Left forelimb (tissue), 1 donor: Measurements from ENCODE around the gene PPP1R13B.
"Not testable (repeated sequence)": the region's sequence is repeated elsewhere in the genome, so short reads cannot be mapped to it uniquely, and the experiment has no call there.

Experiments used
- DNase-seq: peaks from one replicate; pipeline ENCODE4 v3.0.0-alpha.2; 2018; ENCODE audit warnings: low spot score

Gene PPP1R13B

GRCh38 chr14:103858063-103858781 is 10.8 kb upstream of the PPP1R13B start:
- DNase-seq = no peak

DNA sequence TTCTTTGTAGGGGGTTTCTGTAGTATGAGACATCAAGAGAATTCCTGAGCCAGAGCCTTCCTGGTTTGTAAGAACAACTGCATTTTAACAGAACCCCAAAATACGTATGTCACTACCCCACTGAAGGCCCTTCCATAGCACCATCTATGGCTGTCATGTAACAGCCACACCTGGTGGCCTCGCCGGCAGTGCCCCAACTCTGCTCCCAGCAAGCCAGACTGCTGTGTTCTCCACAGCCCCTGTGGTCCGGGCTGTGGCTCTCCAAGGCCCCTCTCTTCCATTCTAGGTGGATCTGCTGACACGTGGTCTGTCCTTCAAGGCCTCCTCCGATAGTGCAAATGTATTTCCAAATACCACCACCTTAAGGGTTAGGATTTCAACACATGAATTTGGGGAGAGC is 9.9 kb upstream of the PPP1R13B start:
- DNase-seq = no peak

GRCh38 chr14:103856607-103857006 is 9.2 kb upstream of the PPP1R13B start:
- no peak for DNase-seq

- DNase-seq = no peak
Measured at GRCh38 chr14:103856105-103856504, 8.7 kb upstream of the PPP1R13B start.

- no peak for DNase-seq
Measured at GRCh38 chr14:103855734-103856095, 8.3 kb upstream of the PPP1R13B start.

- DNase-seq = no peak
Measured at GRCh38 chr14:103854822-103855733, 7.7 kb upstream of the PPP1R13B start.

- no peak for DNase-seq
Measured at GRCh38 chr14:103854017-103854808, 6.8 kb upstream of the PPP1R13B start.

DNA sequence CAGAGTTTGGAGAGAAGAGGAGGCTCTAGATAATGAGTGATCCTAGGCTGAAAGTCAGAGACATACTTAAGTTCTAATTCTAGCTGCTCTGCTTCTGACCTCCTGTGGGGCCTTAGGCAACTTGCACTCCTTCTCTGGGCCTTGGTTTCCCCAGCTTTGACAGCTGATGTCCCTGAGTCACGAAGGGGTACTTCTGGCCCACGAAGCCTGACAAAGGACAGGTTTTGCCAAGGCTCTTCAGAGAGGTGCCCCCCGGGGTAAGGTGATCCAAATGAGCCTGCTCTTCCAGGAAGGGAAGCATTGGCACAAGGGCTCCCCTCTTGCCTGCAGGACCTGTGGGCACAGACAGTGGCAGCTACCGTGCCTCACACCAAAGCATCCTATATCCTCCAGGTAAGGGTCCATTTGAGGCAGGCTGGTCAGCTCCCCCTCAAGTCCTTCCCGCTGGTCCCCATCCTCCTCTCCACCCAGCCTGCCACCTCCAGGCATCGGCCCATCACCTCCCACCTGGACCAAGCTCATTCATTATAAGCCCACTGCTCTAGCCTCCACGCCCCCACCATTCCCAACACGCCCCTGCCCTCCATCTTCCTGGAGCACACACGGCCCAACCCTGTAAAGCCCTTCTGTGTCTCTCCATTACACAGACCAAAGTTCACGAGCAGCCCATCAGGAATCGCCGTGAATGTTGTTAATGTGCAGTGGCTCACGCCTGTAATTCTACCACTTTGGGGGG is 1.9 kb upstream of the PPP1R13B start:
- DNase-seq = no peak

DNA sequence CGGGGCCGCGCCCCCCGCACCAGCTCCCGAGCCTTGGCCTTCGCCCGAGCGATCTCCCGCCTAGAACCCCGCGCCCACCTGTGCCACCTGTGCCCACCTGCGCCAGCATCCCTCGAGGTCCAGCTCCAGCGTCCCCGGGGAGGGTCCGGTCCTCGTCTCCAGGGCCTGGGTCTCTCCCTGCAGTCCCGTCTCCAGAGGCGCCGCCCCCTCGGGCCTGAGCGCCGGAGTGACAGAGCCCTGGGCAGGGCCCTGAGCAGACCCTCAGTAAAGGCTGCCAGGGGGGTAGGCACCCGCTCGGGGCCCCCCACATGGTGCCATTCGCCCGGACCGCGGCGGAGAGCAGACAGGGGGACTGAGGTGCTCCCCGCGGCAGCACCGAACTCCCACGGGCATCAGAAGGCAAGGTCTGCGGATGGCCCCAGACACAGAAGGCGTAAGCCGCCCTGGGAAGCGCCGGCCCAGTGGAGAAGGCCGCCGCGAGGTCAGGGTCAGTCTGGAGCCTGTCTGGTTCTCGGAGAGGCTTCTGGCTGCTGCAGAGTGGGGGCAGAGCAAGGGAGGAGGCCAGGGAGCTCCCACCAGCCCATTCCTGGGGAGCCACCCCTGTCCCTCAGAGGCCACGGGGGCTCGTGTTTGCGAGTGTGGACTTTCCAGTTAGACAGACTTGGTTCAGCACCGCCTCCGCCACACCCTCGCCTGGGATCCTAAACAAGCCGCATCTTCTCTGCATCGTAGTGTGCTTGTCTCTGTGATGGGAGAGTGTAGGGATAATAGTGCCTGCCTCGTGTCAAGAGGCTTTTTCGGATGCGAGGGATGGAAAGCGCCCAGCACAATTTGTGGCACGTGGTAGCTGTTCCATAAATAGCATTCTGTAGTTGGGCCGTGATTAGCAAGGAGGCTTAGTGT is 1.1 kb upstream of the PPP1R13B start:
- no peak for DNase-seq

- DNase-seq = no peak
Measured at GRCh38 chr14:103846543-103847450, 578 bp downstream of the PPP1R13B start.

DNA sequence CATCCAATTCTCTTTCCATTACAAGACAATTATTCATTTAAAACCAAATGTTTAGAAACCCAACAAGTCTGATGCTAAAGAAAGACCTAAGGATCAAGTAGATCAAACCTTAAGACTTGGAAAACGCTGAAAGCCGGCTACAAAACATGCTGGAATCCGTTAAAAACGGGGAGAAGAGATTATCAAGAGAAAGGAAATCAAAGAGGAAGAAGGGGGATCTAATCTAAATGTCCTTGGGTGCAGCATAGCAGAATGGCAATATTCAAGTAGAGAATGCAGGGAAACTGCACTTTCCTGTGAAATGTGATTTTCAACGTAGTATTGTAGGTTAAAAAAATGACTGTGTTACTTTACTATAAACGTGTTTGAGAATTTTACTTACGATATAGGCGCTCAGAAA is 1.3 kb downstream of the PPP1R13B start:
- no peak for DNase-seq

GRCh38 chr14:103845327-103845726 is 2.0 kb downstream of the PPP1R13B start:
- no peak for DNase-seq

DNA sequence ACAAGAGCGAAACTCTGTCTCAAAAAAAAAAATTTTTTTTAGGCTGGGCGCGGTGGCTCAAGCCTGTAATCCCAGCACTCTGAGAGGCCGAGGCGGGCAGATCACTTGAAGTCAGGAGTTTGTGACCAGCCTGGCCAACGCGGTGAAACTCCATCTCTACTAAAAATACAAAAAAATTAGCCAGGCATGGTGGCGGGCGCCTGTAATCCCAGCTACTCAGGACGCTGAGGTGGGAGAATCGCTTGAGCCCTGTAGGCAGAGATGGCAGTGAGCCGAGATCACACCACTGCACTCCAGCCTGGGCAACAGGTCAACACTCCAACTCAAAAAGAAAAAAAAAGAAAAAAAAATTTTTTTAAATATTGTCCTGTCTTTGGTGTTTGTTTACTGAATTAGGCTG is 6.1 kb downstream of the PPP1R13B start:
- DNase-seq = not testable (repeated sequence)

DNA sequence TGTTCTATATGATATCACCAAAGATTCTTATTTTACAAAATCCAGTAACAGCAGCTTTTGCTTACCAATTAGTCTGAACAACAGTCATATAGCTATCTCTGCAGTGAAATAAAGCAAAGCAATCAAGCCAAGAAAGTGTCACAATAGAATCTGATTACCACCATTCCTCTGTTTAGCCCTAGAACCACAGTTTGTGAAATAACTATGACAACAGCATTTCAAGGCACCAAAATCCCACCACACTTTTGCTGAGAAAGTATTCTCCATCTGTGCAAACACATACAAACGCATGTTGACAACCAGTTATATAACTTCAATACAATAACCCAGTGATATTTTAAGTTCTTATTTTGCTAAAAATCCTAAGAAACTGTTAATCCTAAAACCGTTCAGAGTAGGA is 7.4 kb downstream of the PPP1R13B start:
- no peak for DNase-seq

DNA sequence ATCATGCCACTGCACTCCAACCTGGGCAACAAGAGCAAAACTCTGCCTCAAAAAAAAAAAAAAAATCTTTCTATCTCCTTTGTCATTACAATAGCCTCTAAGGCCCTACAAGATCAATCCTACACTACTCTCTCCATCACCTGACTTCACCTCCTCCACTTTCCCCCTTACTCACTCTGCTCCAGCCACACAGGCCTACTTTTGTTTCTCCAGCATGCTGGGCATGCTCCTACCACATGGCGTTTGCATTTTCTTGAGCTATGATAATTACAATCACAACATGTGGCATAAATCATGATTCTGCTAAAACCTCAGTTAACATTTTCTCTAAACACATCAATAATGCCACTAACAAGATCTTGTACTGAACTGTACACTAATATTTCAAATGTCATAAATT is 7.8 kb downstream of the PPP1R13B start:
- no peak for DNase-seq

DNA sequence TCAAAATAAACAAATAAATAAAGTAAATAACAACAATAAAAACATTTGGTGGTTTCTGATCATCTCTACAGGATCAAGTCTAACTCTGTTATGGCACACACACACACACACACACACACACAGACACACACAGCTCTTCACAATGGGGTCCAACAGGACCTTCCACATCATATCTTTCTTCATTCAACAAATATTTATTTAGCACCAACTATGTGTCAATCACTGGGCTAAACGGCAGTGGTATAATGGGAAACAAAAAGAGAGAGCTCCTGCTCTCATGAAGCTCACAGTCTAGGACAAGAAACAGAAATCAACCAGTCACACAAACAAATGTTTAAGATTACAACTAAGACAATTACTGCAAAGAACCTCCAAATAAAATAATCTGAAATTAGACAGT is 9.3 kb downstream of the PPP1R13B start:
- no peak for DNase-seq

DNA sequence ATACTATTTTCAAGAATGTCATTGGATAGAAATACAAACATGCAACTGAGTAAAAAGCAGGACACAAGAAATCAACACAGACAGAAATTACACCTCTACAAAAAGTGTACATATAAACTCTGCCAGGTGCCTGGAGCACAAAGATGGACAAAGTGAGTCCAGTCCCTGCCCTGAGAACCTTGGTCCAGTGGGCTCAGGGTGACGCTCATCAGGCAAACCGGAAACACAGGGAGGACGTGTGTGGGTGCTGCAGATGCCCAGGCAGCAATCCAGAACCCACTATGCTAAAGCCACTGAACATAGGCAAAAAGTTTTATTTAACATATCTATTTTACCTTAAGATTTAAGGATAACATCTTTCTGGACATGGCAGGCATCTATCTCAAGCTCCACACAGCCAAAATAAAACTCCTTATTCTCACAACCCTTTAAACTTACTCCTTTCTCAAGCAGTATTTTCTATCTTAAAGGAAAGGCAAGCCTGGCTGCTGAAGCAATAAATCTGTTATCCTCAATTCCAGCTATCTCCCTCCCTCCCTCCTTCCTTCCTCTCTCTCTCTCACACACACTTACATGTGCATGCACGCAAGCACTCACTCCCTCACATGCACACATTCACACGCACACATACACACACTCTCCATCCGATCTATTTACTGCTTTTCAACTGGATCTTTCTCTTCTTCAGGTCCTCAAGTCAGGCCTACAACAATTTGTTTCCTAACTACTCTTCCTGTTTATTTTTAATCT is 10.2 kb downstream of the PPP1R13B start:
- DNase-seq = no peak

DNA sequence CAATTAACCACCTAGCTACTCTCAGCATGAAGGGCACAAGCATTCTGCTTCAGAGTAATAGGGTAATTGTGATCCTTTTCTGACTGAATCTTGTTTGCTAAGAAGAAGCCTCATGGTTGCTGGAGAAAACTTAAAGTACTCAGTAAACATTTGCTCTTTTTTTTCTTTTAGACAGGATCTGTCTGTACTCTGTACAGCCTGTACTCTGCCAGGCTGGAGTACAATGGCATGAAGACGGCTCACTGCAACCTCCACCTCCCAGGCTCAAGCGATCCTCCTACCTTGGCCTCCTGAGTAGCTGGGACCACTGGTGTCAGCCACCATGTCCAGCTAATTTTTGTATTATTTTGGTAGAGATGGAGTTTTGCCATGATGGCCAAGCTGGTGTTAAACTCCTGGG is 12.4 kb downstream of the PPP1R13B start:
- no peak for DNase-seq

- DNase-seq = no peak
Measured at GRCh38 chr14:103833711-103834110, 13.7 kb downstream of the PPP1R13B start.
